ENCODE measurements around the gene CRELD2. TPM values are rescaled to one million over a fixed set of nuclear protein-coding genes. Genes with fewer than 3 reads are reported as not detected.
A peak's percentile ranks its signal among the peaks of the same experiment; 100 is the strongest.

CRELD2 gene
- total RNA-seq: 54.9 and 55.5 TPM in 2 replicates
- long read RNA-seq, transcript CRELD2-201 (10 exons, 1,357 nt): major isoform, 13 of 18 reads
- long read RNA-seq, partial matches to known transcripts: 2 of 18 reads
- long read RNA-seq, other reads (novel, unspliced or antisense): 3 of 18 reads

GRCh38 chr22:49917974-49918910, at the start of gene CRELD2, which contains the start of gene ALG12:
Gene CRELD2, plus strand, starts transcription at chr22:49918634. Its CDS starts 136 bp downstream, at chr22:49918770.
Gene ALG12, minus strand, starts transcription at chr22:49918438. Its CDS starts 4,673 bp downstream, at chr22:49913765.
- peak; percentile 100 for DNase-seq (ENCODE audit: extremely low spot score, unreplicated experiment)
- H3K4me1 Mint-ChIP-seq (ENCODE audit: unreplicated experiment): peaks cover 16% of the 10 kb centered on the region
- TF ChIP-seq CTCF (IDR thresholded peaks at IDR 0.05): no peak
- H3K4me3 Mint-ChIP-seq (ENCODE audit: unreplicated experiment): peak within 1 kb of the TSS; percentile 77
- H3K9me3 Mint-ChIP-seq (ENCODE audit: unreplicated experiment): no peaks in the 10 kb centered on the region
- H3K27ac Mint-ChIP-seq (ENCODE audit: unreplicated experiment): peak within 1 kb of the TSS; percentile 79
- peaks cover 1% of the 10 kb centered on the region for H3K36me3 Mint-ChIP-seq (ENCODE audit: unreplicated experiment)
- H3K27me3 Mint-ChIP-seq (ENCODE audit: unreplicated experiment): no peaks in the 10 kb centered on the region

GRCh38 chr22:49869086-49869830, 49.2 kb upstream of the CRELD2 start:
- peaks cover 47% of the 10 kb centered on the region for H3K36me3 Mint-ChIP-seq (ENCODE audit: unreplicated experiment)
- no peaks in the 10 kb centered on the region for H3K4me1 Mint-ChIP-seq (ENCODE audit: unreplicated experiment)
- DNase-seq (ENCODE audit: extremely low spot score, unreplicated experiment): no peak

GRCh38 chr22:49869845-49870712, 48.4 kb upstream of the CRELD2 start:
- H3K9me3 Mint-ChIP-seq (ENCODE audit: unreplicated experiment): peaks cover 37% of the 10 kb centered on the region
- no peak overlapping the region for H3K4me3 Mint-ChIP-seq (ENCODE audit: unreplicated experiment)
- no peak for TF ChIP-seq CTCF (IDR thresholded peaks at IDR 0.05)
- peaks cover 50% of the 10 kb centered on the region for H3K36me3 Mint-ChIP-seq (ENCODE audit: unreplicated experiment)
- DNase-seq (ENCODE audit: extremely low spot score, unreplicated experiment): no peak
- no peaks in the 10 kb centered on the region for H3K4me1 Mint-ChIP-seq (ENCODE audit: unreplicated experiment)
- H3K27me3 Mint-ChIP-seq (ENCODE audit: unreplicated experiment): no peaks in the 10 kb centered on the region
- H3K27ac Mint-ChIP-seq (ENCODE audit: unreplicated experiment): no peak overlapping the region

More at GRCh38 chr22:49869086-49869830, 49.2 kb upstream of the CRELD2 start:
- TF ChIP-seq CTCF (IDR thresholded peaks at IDR 0.05): no peak
- H3K4me3 Mint-ChIP-seq (ENCODE audit: unreplicated experiment): no peak overlapping the region
- no peak overlapping the region for H3K27ac Mint-ChIP-seq (ENCODE audit: unreplicated experiment)
- peaks cover 37% of the 10 kb centered on the region for H3K9me3 Mint-ChIP-seq (ENCODE audit: unreplicated experiment)
- no peaks in the 10 kb centered on the region for H3K27me3 Mint-ChIP-seq (ENCODE audit: unreplicated experiment)

GRCh38 chr22:49871482-49871881, 47.0 kb upstream of the CRELD2 start:
- no peak overlapping the region for H3K4me3 Mint-ChIP-seq (ENCODE audit: unreplicated experiment)
- TF ChIP-seq CTCF (IDR thresholded peaks at IDR 0.05): no peak
- H3K9me3 Mint-ChIP-seq (ENCODE audit: unreplicated experiment): peaks cover 31% of the 10 kb centered on the region
- peaks cover 48% of the 10 kb centered on the region for H3K36me3 Mint-ChIP-seq (ENCODE audit: unreplicated experiment)
- no peak for DNase-seq (ENCODE audit: extremely low spot score, unreplicated experiment)
- H3K4me1 Mint-ChIP-seq (ENCODE audit: unreplicated experiment): no peaks in the 10 kb centered on the region
- H3K27me3 Mint-ChIP-seq (ENCODE audit: unreplicated experiment): no peaks in the 10 kb centered on the region
- no peak overlapping the region for H3K27ac Mint-ChIP-seq (ENCODE audit: unreplicated experiment)

Data from osteocyte (in vitro differentiated cells).